ENCODE data around the gene GABRB2.
"Not testable (repeated sequence)": the region's sequence is repeated elsewhere in the genome, so short reads cannot be mapped to it uniquely, and the experiment has no call there.

Gene GABRB2

GRCh38 chr5:161380486-161380885 lies 166.0 kb downstream of the GABRB2 start:
- DNase-seq = no peak

GRCh38 chr5:161378701-161379100 lies 167.8 kb downstream of the GABRB2 start:
- no peak for DNase-seq

GRCh38 chr5:161376034-161376433 lies 170.5 kb downstream of the GABRB2 start:
- no peak for DNase-seq

GRCh38 chr5:161373345-161373707 lies 173.2 kb downstream of the GABRB2 start:
- no peak for DNase-seq

GRCh38 chr5:161372682-161373344 lies 173.7 kb downstream of the GABRB2 start:
- DNase-seq = no peak

GRCh38 chr5:161369022-161369421 lies 177.5 kb downstream of the GABRB2 start:
- no peak for DNase-seq

GRCh38 chr5:161358446-161358845 lies 188.1 kb downstream of the GABRB2 start:
- DNase-seq = no peak

GRCh38 chr5:161344234-161344633 lies 202.3 kb downstream of the GABRB2 start:
- no peak for DNase-seq

GRCh38 chr5:161342886-161343285 lies 203.6 kb downstream of the GABRB2 start:
- DNase-seq = no peak

GRCh38 chr5:161340012-161340411 lies 206.5 kb downstream of the GABRB2 start:
- no peak for DNase-seq

- no peak for DNase-seq
These were observed 213.2 kb downstream of the GABRB2 start for GRCh38 chr5:161333194-161333880.

GRCh38 chr5:161332343-161332742 lies 214.2 kb downstream of the GABRB2 start:
- no peak for DNase-seq

GRCh38 chr5:161314033-161314432 lies 232.5 kb downstream of the GABRB2 start:
- no peak for DNase-seq

GRCh38 chr5:161312882-161313281 lies 233.6 kb downstream of the GABRB2 start:
- DNase-seq = no peak

- no peak for DNase-seq
These were observed 234.6 kb downstream of the GABRB2 start for GRCh38 chr5:161311965-161312364.

- DNase-seq = no peak
These were observed 235.3 kb downstream of the GABRB2 start for GRCh38 chr5:161311146-161311708.

- no peak for DNase-seq
These were observed 240.1 kb downstream of the GABRB2 start for GRCh38 chr5:161306351-161306995.

GRCh38 chr5:161305601-161306000 lies 240.9 kb downstream of the GABRB2 start:
- no peak for DNase-seq

GRCh38 chr5:161302559-161302958 lies 244.0 kb downstream of the GABRB2 start:
- DNase-seq = no peak

GRCh38 chr5:161301586-161301985 lies 244.9 kb downstream of the GABRB2 start:
- no peak for DNase-seq

GRCh38 chr5:161299053-161299452 lies 247.5 kb downstream of the GABRB2 start:
- no peak for DNase-seq

GRCh38 chr5:161297388-161297787 lies 249.1 kb downstream of the GABRB2 start:
- not testable (repeated sequence) for DNase-seq

- DNase-seq = no peak
These were observed 250.7 kb downstream of the GABRB2 start for GRCh38 chr5:161295721-161296250.

- no peak for DNase-seq
These were observed 258.5 kb downstream of the GABRB2 start for GRCh38 chr5:161288071-161288470.
